Femur (tissue), 1 donor: ENCODE data around the gene OR8D2.
"Not testable (repeated sequence)": the region's sequence is repeated elsewhere in the genome, so short reads cannot be mapped to it uniquely, and the experiment has no call there.

Source experiments
- DNase-seq: peaks from one replicate; pipeline ENCODE4 v3.0.0-alpha.2; 2017

OR8D2 gene

GRCh38 chr11:124285610-124286344, 34.2 kb downstream of the OR8D2 start:
- no peak for DNase-seq

GRCh38 chr11:124278261-124278660, 41.7 kb downstream of the OR8D2 start:
- DNase-seq, result no peak

GRCh38 chr11:124277804-124278203, 42.2 kb downstream of the OR8D2 start:
- DNase-seq, result no peak

GRCh38 chr11:124277207-124277606, 42.8 kb downstream of the OR8D2 start:
- DNase-seq, result no peak

GRCh38 chr11:124276081-124276480, 43.9 kb downstream of the OR8D2 start:
- no peak for DNase-seq

GRCh38 chr11:124274000-124274399, 46.0 kb downstream of the OR8D2 start:
- no peak for DNase-seq

- DNase-seq, result not testable (repeated sequence)
Observed at GRCh38 chr11:124270886-124271285, 49.1 kb downstream of the OR8D2 start.
